MG63 (cell line): ENCODE measurements around the gene SLC8A3. TPM values are rescaled to one million over a fixed set of nuclear protein-coding genes. Genes with fewer than 3 reads are reported as not detected.

Experiments used
- DNase-seq: peaks from one replicate; pipeline ENCODE4 v3.0.0-alpha.2; 2020
- H3K27me3 ChIP-seq: fragments of 250-450 bp; sonication (Bioruptor Pico); 2 replicates; pipeline ENCODE4 v1.5.1; 2020; ENCODE audit warnings: mild to moderate bottlenecking, moderate library complexity
- H3K36me3 ChIP-seq: fragments of 250-450 bp; sonication (Bioruptor Pico); 2 replicates; pipeline ENCODE4 v1.5.1; 2020; ENCODE audit warnings: mild to moderate bottlenecking, moderate library complexity
- H3K4me3 ChIP-seq: fragments of 250-450 bp; sonication (Bioruptor Pico); 2 replicates; pipeline ENCODE4 v1.5.1; 2020; ENCODE audit warnings: mild to moderate bottlenecking, moderate library complexity
- H3K9me3 ChIP-seq: fragments of 250-450 bp; sonication (Bioruptor Pico); 2 replicates; pipeline ENCODE4 v1.5.1; 2020; ENCODE audit warnings: mild to moderate bottlenecking, moderate library complexity
- total RNA-seq: library from RNA; depleted of rRNA; stranded (reverse); fragments of >200 nt; shearing (Covaris generic); gene quantifications from 2 replicates; pipeline ENCODE4 v1.2.3, GENCODE V29; 2014; ENCODE audit warnings: low replicate concordance

Gene SLC8A3
- total RNA-seq, 1 experiment from 2014 or later, result not detected

- Histone ChIP-seq H3K36me3 (no peaks in the 10 kb centered on the region), H3K4me3 (no peak overlapping the region), H3K9me3 (no peaks in the 10 kb centered on the region), H3K27me3 (peaks cover 6% of the 10 kb centered on the region; the same call in 1 of the 2 replicates)
- DNase-seq, result no peak
Observed at GRCh38 chr14:70098250-70098809, 90.4 kb downstream of the SLC8A3 start.

DNA sequence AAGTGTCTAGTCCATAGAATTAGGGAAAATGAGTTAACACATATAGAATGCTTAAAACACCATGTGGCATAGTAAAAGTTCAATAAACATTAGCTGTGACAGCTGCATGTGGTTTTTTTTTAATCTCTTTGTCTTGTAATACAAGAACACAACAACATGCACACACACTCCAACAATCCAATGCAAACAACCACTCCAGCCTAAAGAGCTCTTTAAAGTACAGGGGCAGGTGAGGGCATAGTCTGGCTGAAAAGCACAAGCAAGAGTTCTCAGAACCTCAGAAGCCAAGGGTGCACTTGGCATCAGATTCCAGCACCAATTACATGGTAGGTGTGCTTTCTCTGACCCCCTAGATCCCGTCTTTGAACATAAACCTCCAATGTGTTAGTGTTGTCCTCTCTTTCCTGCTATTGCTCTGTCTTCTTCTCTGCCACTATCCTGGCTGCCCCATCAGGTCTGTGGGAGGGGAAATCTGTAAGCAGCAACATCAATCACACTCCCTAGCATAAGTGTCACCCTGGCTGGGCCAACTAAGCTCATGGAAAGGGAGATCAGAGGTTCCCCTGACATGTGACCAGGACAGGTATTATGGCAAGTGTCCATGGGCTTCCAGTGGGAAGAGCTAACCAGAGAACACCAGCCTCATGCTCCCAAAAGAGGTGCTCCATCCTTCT is 91.0 kb downstream of the SLC8A3 start:
- H3K36me3 ChIP-seq, result no peaks in the 10 kb centered on the region
- H3K9me3 ChIP-seq, result no peaks in the 10 kb centered on the region
- no peak overlapping the region for H3K4me3 ChIP-seq
- DNase-seq, result no peak
- peaks cover 2% of the 10 kb centered on the region; the same call in 1 of the 2 replicates for H3K27me3 ChIP-seq

GRCh38 chr14:70096866-70097265 is 91.9 kb downstream of the SLC8A3 start:
- peaks cover 2% of the 10 kb centered on the region; the same call in 1 of the 2 replicates for H3K27me3 ChIP-seq
- DNase-seq, result peak; percentile 1

DNA sequence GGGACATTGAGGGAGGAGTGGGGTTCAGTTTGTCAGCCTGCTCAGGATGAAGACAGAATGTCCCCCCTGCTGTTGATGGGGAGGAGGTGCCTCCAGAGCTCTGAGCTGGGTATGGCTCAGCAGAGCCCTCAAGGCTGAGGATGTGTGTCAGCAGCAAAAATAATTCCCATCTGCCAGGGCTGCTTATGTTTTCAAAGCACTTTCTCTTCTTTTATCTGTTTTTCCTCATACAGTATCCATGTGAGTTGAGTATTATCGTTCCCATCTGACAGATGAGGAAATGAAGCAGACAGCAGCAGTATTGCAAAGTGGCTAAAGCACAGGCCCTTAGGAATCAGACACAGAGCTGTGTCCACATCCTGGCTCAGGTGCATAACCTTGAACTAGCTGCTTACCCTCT is 94.1 kb downstream of the SLC8A3 start:
- Histone ChIP-seq H3K4me3 (no peak overlapping the region), H3K36me3 (no peaks in the 10 kb centered on the region), H3K27me3 (no peaks in the 10 kb centered on the region; the same call in 1 of the 2 replicates), H3K9me3 (no peaks in the 10 kb centered on the region)
- no peak for DNase-seq

More at GRCh38 chr14:70096866-70097265, 91.9 kb downstream of the SLC8A3 start:
- H3K9me3 ChIP-seq, result no peaks in the 10 kb centered on the region
- no peak overlapping the region for H3K4me3 ChIP-seq
- H3K36me3 ChIP-seq, result no peaks in the 10 kb centered on the region

- no peak overlapping the region for H3K4me3 ChIP-seq
- DNase-seq, result no peak
- no peaks in the 10 kb centered on the region for H3K9me3 ChIP-seq
- H3K36me3 ChIP-seq, result no peaks in the 10 kb centered on the region
- H3K27me3 ChIP-seq, result no peaks in the 10 kb centered on the region; the same call in 1 of the 2 replicates
Observed at GRCh38 chr14:70094106-70094505, 94.6 kb downstream of the SLC8A3 start.

- Histone ChIP-seq H3K4me3 (no peak overlapping the region), H3K9me3 (no peaks in the 10 kb centered on the region), H3K36me3 (no peaks in the 10 kb centered on the region), H3K27me3 (no peaks in the 10 kb centered on the region; the same call in 1 of the 2 replicates)
- DNase-seq, result no peak
Observed at GRCh38 chr14:70093156-70093555, 95.6 kb downstream of the SLC8A3 start.

- DNase-seq, result no peak
- H3K9me3 ChIP-seq, result no peaks in the 10 kb centered on the region
- H3K27me3 ChIP-seq, result no peaks in the 10 kb centered on the region; the same call in 1 of the 2 replicates
- H3K4me3 ChIP-seq, result no peak overlapping the region
- H3K36me3 ChIP-seq, result no peaks in the 10 kb centered on the region
Observed at GRCh38 chr14:70087380-70087697, 101.4 kb downstream of the SLC8A3 start.

DNA sequence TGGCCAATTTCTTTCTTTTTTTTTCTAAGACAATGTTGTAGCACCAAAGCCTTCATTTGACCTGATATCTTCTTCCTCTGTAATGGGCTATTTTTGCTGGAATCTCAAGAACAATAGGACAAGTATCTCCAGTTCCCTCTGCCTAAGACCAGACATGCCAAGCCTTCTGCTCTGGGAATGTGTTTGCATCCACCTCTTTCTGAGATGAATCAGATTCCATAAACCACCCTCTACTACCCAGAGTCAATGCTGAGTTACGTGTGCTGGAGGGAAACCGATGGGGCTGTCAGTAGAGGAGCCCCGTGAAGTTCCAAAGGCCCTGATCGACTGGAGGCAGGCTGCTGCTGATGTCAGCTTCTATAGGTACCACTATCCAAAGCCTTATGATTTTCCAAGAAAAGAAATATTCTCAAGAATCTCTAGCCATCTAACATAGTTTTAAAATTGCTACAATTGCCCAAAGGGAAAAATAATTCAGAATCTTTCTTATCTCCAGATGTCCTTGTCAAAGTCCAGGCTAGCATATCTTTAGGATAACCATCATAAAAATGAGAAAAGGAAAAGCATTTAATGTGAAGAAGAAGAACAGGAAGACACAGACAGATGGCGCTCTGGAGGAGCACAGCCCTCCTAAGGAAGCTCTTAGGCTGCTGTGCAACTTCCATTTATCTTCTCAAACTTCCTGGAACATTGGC is 101.9 kb downstream of the SLC8A3 start:
- H3K9me3 ChIP-seq, result no peaks in the 10 kb centered on the region
- no peak for DNase-seq
- no peaks in the 10 kb centered on the region; the same call in 1 of the 2 replicates for H3K27me3 ChIP-seq

DNA sequence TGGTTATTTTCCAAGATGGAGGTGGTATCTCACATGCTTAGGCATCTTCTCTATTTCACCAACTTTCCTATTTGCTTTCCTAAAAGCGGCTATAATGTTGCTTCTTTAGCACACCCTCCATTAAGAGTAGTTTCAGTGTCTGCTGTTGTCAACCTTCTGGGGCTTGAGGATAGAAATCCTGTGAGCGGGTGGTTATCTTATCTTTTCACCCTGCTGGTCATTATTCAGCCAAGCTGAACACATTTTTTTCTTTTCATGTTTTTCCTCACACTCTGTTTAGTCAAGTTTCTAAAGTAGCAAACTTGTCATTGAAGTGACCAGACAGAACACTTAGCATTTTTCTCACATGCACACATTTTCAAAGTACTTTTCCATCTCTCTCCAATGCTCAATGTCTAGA is 104.5 kb downstream of the SLC8A3 start:
- Histone ChIP-seq H3K4me3 (no peak overlapping the region), H3K27me3 (peaks cover 3% of the 10 kb centered on the region; the same call in 1 of the 2 replicates), H3K36me3 (no peaks in the 10 kb centered on the region), H3K9me3 (no peaks in the 10 kb centered on the region)
- DNase-seq, result no peak

More for the DNA sequence above, 101.9 kb downstream of the SLC8A3 start:
- Histone ChIP-seq H3K4me3 (no peak overlapping the region), H3K36me3 (no peaks in the 10 kb centered on the region)

GRCh38 chr14:70082394-70082793 is 106.4 kb downstream of the SLC8A3 start:
- Histone ChIP-seq H3K27me3 (peaks cover 3% of the 10 kb centered on the region; the same call in 1 of the 2 replicates), H3K4me3 (no peak overlapping the region), H3K36me3 (no peaks in the 10 kb centered on the region), H3K9me3 (no peaks in the 10 kb centered on the region)
- DNase-seq, result no peak

GRCh38 chr14:70080076-70080475 is 108.7 kb downstream of the SLC8A3 start:
- DNase-seq, result no peak
- no peaks in the 10 kb centered on the region for H3K9me3 ChIP-seq
- no peak overlapping the region for H3K4me3 ChIP-seq
- H3K27me3 ChIP-seq, result peaks cover 3% of the 10 kb centered on the region; the same call in 1 of the 2 replicates
- H3K36me3 ChIP-seq, result no peaks in the 10 kb centered on the region

DNA sequence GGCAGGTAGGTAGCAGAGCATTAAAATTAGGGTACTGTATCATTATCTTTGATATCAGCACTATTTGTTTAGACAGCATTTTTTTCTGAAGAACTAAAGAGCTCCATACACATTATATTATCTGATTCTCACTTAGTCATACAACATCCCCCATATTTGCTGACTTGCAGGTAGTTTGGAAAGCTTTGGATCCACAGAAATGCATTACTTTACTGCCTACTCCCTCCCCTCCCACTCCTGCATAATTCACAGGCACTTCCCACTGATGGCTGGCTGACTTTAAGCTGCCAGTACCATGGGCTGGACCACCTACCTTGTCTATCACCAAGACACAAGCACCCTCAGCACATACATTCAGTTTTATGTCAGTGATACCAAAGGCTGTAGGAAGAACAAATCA is 110.4 kb downstream of the SLC8A3 start:
- H3K27me3 ChIP-seq, result peaks cover 3% of the 10 kb centered on the region; the same call in 1 of the 2 replicates
- DNase-seq, result no peak
- no peak overlapping the region for H3K4me3 ChIP-seq
- no peaks in the 10 kb centered on the region for H3K9me3 ChIP-seq
- no peaks in the 10 kb centered on the region for H3K36me3 ChIP-seq

DNA sequence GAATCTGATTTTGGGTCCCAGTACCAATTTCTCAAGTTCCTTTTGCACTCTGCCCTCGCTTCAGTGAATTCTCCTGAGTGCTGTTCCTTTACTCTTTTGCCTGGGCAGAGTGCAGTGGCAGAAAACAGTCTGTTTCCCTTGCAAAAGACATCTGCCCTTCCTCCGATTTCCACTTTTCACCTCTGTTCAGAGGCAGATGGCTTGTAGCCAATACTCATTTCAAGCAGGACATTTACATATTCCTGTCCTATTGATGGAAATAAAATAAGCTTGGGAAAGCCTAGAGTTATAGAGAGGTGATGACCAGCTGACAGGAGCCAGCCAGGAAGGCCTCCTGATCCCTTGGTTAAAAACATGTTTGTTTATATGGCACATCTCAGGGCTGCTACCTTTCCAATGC is 111.0 kb downstream of the SLC8A3 start:
- H3K36me3 ChIP-seq, result no peaks in the 10 kb centered on the region
- DNase-seq, result no peak
- no peaks in the 10 kb centered on the region for H3K9me3 ChIP-seq
- H3K27me3 ChIP-seq, result 0 out of 2 replicates have a peak, but pooled peaks cover 3% of the 10 kb centered on the region
- H3K4me3 ChIP-seq, result no peak overlapping the region

DNA sequence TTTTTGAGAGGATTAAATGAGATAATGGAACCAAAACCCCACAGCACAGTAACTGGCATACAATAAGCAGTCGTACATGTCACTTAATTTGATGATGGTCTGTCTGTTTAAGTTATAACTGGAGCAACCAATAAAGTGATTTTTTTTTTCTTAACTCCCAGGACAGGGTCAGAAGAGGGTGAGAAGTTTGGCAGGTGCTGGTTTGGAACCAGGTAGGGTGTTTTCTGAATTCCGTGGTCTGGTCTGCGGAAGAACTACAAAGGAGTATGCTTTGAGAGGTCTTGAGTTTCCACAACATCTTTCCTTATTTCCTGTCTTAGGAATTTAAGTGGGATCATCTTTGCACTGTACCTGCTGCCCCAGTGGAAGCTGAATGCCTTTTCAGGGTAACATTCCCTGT is 111.7 kb downstream of the SLC8A3 start:
- 0 out of 2 replicates have a peak, but pooled peaks cover 3% of the 10 kb centered on the region for H3K27me3 ChIP-seq
- DNase-seq, result no peak
- no peaks in the 10 kb centered on the region for H3K36me3 ChIP-seq
- H3K4me3 ChIP-seq, result no peak overlapping the region
- no peaks in the 10 kb centered on the region for H3K9me3 ChIP-seq

GRCh38 chr14:70073924-70074566 is 114.7 kb downstream of the SLC8A3 start:
- Histone ChIP-seq H3K36me3 (no peaks in the 10 kb centered on the region), H3K9me3 (no peaks in the 10 kb centered on the region), H3K27me3 (no peaks in the 10 kb centered on the region), H3K4me3 (no peak overlapping the region)
- peak; percentile 32 for DNase-seq

DNA sequence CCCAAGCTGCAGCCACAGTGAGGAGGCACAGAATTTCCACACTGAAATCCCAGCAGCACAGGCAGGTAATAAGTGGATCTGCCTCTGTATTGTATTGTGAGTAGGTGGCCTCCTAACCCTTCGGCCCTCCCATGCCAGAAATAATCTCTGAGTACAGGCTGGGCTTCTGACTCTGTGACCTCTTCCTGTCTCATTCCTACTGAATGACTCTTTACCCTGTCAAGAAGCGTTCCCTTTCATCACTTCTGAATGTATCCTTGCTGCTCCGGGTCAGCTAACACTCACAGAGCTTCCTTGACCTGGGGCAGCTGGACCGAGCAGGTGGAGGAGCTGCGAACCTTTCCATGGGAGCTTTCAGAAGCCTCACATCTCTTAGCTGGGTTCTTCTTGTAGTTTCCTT is 119.6 kb downstream of the SLC8A3 start:
- H3K27me3 ChIP-seq, result no peaks in the 10 kb centered on the region
- no peaks in the 10 kb centered on the region for H3K9me3 ChIP-seq
- H3K36me3 ChIP-seq, result no peaks in the 10 kb centered on the region
- H3K4me3 ChIP-seq, result no peak overlapping the region
- DNase-seq, result no peak

GRCh38 chr14:70067810-70068209 is 120.9 kb downstream of the SLC8A3 start:
- no peak for DNase-seq
- no peak overlapping the region for H3K4me3 ChIP-seq
- H3K9me3 ChIP-seq, result no peaks in the 10 kb centered on the region

More at GRCh38 chr14:70067810-70068209, 120.9 kb downstream of the SLC8A3 start:
- Histone ChIP-seq H3K27me3 (no peaks in the 10 kb centered on the region), H3K36me3 (no peaks in the 10 kb centered on the region)
